Effector CD4-positive, alpha-beta T cell (primary cell): ENCODE data around the gene BCL11B.
A peak's percentile ranks its signal among the peaks of the same experiment; 100 is the strongest.

ENCODE experiments used
- DNase-seq: peaks from one replicate; pipeline ENCODE4 v3.0.0-alpha.2; 2020

Gene BCL11B

DNA sequence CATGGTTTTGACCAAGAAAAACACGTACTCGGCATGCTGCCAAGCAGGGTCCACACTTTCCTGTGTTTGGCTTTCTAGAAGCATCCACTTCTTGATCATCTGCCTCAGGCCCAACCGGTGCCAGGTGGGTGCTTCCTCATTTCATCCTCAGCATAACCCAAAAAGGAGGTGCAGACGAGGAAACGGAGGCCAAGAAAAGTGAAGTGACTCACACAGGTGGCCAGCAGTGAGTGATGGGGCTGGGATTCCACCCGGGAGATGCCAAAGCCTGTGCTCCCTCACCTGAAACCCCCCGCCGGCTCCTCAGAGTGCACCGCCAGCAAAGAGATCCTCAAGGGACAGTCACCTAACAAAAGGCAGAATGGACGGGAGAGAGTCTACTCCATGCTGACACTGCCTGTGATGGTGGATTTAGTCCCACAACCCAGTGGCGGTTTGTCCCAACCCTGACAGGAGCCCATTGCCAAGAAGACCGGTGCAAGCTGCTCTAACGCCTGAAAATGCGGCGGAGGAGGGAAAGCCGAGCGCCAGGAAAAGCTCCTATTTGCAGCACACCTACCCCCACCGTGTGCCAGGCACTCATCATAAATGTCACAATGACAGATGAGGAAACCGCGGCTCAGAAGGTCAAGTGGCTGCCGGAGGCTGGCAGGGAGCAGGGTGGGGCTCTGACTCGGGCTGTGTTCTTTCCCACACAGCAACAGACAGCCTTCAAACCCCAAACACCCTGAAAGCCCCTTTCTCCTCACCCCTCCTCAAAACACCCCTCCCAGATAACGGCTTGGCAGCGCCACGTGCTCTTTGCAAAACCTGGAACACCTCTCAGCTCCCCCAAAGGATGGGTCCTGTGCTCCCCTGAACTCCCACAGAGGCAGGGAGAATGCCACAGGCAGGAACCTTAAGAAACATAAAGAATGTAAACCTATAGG, 18.8 kb downstream of the BCL11B start:
- peak; percentile 66 for DNase-seq

DNA sequence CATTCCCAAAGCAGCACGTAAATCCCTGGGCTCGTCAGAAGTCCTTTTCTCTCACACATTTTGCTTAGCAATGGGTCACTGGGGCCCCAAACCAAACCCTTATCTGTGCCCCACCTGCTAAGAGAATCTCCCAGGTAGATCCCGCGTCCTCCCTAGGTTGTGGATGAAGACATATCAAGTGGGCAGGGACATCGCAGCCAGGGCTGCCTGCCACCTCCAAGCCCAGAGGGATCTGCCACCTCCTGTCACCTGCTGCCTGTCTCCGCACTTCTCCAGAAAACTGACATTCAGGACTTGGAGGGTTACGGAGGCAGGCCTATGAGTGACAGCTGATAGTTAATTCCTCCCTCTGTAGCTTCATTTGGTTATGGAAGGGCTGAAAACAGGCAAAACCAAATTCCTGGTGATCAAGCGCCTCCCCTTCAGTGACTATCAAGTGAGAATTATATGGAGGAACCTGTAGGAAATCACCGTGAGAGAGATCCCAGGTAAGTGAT, 19.5 kb downstream of the BCL11B start:
- DNase-seq = no peak

DNA sequence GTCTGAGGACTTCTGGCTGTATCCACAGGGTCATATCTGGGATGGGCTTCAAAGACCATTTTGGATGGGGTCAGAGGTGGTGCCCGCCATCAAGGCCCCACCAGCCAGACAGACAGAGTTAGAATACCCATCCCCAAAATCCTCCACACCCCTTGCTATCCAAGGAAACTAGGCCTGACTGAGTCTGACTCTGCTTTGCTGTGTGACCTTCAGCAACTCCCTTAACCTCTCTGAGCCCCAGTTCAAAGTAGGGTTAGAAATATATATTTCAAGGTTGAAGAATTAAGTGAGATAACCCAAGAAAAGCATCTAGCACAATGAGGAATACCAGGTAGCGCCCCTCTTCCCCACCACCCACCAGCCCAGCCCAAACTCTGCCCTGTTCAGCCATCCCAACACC, 20.3 kb downstream of the BCL11B start:
- DNase-seq = no peak

DNA sequence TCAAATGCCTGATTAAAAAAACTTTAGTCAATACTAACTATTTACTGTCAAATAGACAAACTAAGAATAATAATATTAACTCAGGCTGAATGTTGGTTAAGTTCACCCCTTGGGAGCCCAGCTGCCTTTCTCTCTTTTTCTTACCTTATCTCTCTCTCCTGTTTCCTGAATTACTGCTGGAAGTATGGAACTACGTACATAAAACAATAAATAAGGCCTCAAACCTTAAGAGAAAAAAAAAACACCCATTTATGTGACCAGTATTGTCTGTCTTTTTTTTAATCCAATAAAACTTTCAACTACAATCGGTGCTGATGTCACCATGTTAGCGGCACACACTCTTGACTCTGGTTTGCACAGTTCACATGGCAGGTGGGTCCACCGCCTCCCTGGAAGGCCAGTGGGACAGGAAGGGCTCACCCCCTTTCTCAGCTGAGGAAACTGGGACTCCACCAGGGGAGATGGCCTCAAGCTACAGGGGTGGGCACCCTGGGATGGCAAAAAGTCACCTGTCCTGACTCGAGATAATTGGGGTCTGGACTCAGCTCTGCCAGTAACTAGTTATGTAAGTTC, 21.3 kb downstream of the BCL11B start:
- DNase-seq = no peak

DNA sequence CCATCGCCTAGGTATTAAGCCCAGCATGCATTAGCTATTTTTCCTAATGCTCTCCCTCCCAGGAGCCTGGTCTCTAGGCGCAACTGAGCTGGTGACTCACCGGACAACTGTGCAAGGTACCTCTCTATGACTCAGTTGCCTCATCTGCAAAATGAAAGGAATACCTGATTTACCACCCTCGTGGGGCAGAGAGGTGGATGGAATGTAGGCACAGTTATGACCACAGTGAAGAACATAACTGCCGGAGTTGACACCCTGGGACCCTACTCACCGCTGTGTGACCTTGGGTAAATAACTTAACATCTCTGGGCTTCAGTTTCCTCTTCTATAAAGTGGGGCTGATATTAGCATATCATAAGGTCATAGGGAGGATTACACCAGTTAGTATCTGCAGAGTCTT, 22.6 kb downstream of the BCL11B start:
- DNase-seq = no peak

DNA sequence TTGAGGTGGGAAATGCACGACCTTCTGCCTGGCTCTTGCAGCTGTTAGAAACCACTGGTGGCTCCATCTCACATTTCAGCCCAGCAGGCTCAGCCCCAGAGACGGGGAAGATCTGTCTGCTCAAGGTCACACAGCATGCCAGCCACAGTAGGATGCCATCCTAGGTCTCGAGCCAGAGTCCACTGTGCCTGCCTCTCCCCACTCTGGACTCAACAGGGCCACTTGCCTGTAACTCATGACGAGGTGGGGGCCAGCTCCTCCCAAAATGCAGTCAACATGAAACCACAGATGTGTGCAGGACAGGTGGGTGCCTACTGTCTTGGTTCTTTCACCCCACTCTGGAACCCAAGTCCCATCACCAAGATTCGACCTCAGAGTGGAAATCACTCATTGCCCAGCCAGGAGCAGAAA, 23.2 kb downstream of the BCL11B start:
- DNase-seq = no peak

DNA sequence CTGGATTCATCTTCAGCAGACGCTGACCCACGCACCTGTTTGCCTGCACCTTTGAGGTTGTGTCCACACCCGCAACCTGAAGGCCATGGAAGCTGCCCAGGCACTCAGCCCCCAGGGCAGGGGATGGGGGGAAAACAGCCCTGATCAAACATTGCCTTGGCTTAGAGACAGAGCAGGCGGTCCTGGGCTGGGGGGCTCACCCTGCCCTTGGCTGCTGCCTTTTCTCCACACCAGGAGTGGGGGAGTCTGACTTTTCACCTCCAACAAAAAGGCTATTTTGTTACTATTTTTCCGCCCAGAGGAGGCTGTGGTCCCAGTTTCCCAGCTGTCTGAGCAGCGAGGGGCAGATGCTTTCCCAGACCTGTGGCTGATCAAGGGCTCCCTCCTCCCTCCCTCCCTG, 24.2 kb downstream of the BCL11B start:
- DNase-seq = no peak

DNA sequence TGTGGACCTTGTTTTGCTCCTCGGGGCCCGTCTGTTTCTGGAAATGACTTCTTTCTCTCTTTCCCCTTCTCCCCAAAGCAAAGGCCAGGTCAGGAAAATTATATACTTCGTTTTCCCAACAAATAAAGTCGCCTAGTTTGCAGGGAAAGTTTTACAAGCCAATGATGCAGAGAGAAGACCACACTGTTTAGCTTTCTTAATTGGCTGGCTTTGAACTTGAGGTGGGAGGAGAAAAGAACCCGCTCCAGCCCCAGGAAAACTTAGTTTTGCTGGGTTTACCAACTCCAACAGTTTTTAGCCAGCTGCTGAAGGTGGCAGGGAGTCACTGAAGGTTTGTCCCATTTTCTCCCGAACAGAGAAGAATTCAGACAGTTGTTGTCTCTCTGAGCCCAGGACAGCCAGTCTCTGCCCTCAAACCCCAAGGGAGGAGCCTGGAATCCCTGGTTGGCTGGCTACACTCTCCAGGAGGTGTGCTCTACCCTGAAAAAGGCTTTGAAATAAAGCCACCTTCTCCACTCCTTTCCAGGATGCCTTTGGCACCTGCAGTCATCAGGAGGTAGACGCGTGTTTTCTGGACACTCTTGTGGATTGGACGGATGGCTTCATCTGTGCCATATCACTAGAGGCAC, 24.8 kb downstream of the BCL11B start:
- DNase-seq = no peak

DNA sequence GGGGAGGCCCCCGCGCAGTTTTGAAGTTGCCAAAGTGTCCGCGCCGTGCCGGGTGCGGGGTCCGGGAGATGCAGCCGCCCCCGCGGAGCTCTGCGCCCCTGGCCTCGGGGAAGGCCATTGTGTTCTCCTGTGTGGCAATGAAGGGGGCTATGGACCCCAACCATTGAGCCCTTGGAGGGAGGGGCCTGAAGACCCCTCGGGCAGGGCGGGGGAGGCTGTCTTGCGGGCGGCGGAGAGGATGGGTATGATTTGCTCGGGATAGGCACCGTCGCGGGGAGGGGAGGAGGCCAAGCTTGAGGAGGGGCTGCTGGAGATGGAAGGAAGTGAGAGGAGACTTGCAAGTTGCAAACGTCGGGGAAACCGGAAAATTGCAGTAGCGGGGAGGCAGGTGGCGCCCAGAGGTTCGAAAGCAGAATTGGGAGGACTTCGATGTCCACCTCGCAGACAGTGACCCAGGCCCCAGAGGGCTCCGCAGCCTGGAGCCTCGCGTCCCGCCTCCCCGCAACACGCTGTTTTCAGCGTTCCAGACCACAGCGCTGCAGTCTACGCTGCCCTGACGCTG, 25.4 kb downstream of the BCL11B start:
- DNase-seq = peak; percentile 55

DNA sequence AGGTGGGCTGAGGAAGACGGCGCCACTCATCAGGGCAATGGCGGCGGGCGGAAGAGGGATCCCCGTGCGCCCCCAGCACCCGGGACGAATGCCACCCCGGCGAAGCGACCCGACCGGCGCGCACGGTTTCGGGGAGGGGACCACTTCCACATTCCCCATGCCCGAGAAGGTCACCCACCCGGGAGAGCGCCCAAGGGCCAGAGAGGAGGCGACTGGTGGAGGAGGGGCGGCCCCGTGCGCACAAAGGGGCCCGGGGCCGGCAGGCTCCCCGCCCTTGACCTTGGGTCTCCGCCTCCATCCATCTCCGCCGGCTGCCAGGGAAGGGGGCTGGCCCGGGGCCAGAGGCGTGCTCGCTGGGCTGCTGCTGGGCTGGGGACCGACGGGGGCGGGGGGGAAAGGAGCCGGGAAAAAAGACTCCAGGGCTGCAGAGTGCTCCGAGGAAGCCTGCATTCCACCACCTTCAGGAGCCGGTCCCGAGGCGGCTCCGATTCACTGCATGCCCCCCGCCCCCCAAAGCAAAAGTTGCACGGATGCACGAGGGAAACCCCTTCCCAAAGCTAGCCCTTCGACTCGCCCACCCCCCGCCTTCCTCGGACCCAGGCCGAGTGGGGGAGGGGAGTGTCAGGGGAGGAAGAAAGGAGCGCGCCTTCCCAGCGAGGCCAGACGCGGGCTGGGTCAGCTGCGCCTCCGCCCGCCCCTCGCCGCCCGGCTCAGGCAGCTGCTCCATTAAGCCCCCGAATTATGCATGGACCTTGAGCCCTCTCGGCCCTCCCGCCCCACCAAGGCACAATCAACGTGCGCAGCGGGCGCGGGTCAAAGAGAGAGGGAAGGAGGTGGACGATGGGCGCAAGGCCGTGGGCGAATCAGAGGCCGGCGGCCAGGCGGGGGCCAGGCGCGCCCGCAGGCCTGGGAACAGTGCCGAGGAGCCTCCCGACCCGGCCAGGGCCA, 26.2 kb downstream of the BCL11B start:
- no peak for DNase-seq

DNA sequence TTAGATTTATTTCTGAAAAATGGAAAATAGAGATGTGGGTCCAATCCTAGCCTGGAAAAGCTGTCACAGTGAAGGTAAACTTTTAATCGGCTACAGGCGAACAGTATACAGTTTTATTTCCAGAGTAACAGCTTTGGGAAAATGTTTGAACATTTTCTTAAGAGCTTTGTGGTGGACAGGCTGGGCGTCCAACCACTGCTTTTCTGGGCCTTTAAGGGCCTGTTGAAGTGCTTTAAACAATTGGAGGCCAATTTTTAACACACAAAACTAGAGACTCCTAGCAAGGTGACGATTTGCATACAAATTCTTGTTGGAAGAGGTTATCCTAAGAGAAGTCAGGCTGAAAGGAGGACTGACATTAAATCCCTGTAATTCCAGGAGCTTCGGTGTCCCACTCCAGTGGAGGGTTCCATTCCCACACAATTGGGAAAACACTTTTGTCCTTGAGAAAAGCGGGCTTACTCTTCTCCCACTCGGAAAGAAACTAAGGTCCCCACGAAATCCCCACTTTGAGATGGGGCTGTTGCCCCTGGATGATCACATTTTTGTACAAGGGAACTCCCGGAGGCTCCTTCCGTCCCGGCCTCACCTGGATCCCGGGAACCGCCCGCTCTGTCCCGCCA, 26.9 kb downstream of the BCL11B start:
- DNase-seq = no peak

DNA sequence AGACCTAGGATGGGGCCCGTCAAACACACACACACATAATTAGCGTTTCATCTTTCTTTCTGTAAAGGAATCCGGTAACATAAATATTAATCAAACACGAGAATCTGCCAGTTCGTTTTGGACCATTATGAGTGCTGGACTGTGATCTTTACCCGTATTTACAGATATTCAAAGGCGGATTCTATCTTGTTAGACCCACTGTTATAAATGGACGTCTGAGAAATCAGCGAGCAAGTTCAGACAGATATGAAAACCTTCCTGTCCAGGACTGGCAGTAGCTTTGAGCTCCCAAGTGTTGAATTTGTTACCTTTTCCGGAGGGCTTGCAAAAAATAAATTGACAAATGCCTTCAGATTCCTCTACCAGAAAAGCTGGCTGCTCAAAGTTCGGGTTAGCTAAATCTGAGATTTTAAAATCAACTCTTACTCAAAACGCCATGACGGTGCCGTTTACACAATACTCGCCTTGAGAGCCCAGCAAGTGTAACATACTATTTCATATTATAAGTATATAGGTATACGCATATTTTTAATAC, 27.6 kb downstream of the BCL11B start:
- DNase-seq = no peak

DNA sequence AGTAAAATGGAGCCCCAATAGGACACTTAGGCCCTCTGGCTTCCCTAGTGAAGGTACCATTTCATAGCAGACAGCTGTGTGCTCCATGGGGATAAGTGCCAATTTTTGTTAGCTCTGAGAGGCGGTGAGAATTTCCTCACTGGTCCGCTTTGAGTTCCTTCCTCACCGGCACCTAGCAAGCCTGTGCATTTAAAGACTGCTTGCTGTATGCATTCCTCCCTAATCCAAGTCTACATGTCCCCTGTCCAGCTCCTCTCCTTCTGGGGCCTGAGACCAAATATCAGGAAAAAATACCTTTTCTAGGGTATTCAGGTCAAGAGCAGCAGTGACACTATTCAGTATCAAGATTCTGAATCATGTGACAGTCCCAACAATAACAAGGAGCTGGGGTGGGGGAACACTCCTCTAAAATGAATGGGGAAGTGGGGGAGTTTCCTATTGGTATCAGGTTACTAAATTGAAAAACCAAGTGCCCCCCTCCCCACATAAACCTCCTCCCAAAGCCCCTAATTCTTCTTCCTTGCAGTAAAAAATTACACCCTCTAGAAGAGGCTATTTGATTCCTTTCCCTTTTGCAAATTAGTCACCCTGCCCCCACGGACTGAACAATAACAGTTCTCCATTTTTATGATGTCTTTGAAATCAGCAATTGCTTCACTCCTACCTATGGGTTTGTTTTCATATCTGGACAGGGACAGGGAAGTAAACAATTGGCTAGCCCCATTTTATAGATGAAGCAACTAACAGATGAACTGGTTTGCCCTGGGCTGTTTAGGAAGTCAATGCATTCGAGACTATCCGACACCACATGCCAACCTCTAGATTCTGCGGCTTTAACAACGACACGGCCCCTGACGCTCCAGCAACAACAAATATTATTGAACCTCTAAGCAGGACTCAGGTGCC, 28.9 kb downstream of the BCL11B start:
- peak; percentile 50 for DNase-seq

DNA sequence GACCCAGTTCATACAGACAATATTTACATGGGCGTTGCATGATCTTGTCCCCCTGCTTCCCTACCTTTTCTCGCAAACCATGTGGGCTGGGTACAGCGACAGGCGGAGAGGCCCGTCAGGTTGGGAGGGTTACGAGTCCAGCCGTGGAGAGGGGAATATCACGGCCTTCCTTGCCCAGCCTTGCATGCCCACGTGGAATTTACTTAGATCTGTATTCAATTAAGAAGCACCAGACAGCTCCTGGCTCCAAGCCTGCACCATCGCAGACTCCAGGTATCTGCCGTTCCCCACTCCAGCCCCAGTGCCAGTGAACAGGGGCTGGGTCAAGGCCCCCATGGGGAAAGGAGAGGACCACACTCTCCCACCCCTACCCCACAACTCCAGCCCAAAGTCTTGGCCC, 29.8 kb downstream of the BCL11B start:
- no peak for DNase-seq

DNA sequence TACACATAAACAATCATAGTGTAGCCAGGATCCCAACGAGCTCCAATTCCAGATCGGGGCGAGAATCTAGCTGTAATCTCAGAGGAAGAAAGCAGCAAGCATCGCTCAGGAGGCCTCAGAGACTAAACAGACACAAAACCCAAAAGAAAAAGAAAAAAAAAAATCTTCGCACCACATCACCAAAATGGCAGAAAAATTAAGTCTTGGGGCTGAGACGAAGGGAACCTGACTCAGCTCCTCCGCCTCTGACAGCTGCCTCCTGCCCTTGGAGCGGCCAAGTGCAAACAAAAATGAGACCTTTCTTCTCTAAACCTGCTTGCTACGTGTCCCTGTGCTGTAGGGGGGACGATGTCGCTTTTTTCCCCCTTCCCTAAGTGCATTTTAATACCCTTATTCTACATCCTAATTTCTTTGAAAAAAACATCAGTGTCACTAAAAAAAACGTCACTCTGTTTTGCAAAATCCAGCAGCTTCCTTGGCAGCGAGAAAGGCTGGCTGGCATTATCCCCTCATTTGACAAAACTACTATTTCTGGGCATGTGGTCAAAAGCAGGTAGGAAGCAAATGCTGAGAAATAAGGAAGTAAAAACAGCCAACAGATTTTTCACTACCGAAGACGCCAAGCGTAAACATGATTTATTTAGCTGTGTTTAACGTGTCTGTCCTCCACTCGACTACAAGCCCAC, 30.5 kb downstream of the BCL11B start:
- DNase-seq = peak; percentile 56

DNA sequence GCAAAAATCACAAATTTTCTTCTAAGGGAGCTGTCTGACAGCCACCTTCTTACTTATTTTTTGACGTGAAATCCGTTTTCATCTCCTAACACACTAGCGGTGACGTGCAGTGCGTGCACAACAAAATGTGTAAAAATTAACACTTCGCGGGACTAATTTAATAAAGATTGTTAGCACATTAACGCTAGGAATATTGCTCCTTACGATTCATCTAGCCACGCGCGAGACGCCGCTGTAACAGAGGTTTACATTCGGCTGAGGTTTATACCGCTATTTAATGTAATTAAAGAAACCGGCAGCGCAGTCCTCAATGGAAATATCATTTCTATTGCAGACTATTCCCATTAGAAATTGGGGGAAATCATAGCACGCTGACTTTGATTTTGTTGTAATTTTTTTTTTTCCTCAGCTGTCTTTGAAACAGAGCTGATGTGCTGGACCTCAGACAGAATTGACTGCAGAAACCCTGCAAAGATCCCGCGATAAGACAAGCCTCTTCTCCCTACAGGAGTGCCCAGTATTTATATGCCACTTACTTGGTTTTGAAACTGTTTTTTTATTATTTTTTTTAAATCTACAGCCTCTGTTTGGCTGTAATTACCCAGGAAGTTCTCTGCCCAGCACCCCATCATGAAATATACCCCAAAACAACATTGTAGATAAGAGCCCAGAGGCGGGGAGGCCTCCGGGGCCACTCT, 31.2 kb downstream of the BCL11B start:
- DNase-seq = no peak

DNA sequence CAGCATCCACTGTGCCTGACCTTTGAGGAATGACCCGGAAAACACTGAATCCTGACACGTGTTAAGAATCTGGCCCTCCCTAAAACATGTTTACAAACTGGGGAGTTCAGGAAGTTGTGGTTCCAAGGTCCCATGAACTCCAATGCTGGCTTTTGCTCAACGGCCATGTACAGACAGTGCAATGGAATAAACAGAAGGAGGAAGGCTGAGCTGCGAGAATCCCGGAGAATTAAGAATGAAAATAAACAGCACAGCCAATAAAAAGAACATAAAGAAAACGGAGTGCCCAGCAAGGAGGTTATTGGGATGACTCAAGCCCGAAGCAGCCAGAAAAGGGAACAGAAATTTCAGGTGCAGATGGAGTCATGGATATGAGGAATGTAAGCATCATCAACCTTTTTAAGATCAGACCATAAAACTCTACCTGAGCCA, 32.3 kb downstream of the BCL11B start:
- no peak for DNase-seq

DNA sequence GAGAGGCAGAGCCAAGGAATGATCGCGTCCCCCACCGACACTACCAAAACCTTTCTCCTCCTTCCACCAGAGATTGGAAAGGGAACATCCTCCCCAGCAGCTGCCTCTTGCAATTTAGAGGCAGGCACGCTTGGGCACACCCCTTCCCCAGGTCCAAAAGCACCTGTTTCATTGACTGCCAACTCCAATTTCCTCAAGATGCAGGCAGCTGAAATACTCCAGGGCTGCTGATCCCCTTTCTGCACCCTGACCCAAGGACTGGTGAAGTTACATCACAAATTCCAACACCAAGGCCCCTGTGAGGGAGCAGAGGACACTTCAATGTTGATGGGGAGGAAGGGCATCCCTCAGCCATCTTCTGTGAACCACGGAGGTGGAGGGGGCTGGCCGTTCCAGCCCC, 33.8 kb downstream of the BCL11B start:
- no peak for DNase-seq

DNA sequence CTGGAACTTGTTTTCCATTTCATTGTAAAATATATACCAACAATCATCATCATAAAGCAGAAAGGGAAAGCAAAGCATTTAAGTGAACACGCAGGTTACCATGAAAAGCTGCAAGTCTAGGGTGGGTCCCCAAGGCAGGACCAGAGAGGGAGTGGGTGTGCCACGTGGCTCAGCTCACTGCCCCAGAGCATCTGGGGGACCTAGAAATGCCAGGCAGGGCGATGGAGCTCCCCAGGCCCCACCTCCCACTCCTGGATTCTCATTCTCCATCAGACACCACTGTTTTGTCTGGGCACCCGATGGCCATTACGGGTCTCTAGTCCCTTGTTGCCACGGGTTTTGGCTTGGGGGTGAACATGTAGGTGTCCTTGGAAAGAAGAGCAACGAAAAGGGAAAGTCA, 34.7 kb downstream of the BCL11B start:
- no peak for DNase-seq
